SHP77 treated with DMSO at 0.1 percent for 48 hours (cell line): Measurements from ENCODE around the gene RBM12.
"Not testable (repeated sequence)": the region's sequence is repeated elsewhere in the genome, so short reads cannot be mapped to it uniquely, and the experiment has no call there.

Experiments used
- DNase-seq: peaks from one replicate; lab custom pipeline; 2025; lab: John Stamatoyannopoulos, UW

RBM12 gene

GRCh38 chr20:35698298-35699126 lies 33.8 kb upstream of the RBM12 start:
- no peak for DNase-seq

DNA sequence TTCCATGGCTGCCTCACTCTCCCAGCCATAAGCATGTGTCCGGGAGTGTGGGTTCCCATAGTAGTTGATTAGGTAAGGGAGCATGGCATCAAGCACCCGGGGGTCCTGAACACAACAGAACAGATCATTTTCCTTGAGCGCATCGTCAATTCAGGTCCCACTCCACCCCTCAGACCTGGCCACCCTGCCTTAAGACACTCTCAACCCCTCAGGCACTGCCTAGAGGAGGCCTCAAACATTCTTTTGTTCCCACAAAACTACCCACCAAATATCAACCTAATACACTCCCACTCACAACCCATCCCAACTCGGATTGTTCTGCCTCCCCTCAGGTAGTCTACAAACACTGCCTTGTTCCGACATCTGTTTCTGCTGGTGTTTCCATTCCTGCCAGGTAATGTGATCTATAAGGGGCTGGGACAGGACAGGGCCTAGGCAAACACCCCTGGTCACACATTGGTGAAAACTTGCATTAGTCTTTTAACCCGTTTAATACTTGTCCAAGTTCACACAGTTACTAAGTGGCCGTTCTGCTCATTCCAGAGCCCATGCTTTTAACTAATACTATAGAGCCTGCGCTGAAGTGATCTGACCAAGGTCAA lies 33.1 kb upstream of the RBM12 start:
- DNase-seq = no peak

DNA sequence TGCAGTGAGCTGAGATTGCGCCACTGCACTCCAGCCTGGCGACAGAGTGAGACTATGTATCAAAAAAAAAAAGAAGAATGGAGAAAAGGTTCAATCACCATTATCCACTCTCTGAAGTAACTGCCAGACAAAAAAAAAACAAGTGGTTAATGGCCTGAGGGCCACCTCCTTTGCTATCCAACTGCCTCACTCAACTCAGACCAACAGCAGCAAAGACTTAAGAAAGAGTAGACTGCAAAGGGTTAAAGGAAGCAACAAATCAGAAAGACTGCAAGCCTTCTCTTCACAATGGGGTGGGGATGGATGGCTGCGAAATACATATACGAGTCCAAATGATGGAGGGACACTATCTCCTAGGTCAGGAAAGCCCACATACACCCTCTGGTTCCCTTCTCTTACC lies 31.3 kb upstream of the RBM12 start:
- no peak for DNase-seq

DNA sequence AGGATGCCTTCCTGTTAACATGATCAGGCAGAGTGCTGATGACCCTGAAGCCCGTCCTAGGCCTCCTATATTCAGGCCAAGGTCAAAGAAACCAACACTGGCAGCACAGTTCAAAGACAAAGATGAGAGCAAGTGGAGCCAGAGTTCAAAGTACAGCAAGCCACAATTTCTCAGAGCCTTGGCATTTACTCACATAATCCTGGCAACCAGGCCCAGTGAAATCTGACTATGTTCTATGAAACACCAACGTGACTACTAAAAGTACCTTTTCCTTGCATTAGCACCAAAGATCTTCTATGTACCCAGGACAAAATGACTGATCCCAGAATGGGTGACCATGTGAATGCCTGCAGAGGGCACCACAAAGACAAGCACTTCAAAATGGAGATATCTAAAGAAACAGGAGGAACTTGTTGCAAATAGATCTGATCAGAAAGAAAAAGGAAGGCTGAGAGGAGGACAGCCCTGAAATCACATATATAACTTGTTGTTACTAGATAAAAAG lies 30.6 kb upstream of the RBM12 start:
- DNase-seq = no peak

DNA sequence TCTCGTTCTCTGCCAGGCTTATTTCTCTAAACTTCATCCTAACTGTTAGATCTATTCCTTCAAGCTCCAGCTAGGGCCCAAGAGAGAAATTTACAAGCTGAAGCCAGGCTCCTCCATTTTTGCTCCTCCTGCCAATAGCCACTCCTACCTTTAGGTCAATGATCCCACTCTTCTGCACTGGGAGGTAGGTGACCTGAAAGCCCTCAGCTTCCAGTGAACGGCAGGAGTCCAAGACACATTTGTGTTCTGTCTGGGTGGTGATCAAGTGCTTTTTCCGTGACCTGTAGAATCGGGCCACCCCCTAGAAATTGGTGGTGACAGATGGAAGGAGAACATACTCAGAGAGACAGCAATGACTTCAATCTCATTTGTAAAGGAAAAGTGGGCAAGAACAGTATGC lies 25.6 kb upstream of the RBM12 start:
- DNase-seq = no peak

DNA sequence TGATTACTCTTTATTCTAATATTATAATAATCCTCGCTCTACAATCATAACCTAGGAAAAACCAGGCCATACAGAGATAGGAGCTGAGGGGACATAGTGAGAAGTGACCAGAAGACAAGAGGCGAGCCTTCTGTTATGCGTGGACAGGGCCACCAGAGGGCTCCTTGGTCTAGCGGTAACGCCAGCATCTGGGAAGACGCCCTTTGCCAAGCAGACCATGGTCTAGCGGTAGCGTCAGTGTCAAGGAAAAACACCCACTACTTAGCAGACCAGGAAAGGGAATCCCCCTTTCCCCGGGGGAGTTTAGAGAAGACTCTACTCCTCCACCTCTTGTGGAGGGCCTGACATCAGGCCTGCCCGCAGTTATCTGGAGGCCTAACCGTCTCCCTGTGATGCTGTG lies 22.2 kb upstream of the RBM12 start:
- not testable (repeated sequence) for DNase-seq

GRCh38 chr20:35685368-35685767 lies 20.7 kb upstream of the RBM12 start:
- not testable (repeated sequence) for DNase-seq

- DNase-seq = no peak
Measured at GRCh38 chr20:35681960-35682359, 17.3 kb upstream of the RBM12 start.

GRCh38 chr20:35680452-35681183 lies 15.9 kb upstream of the RBM12 start:
- no peak for DNase-seq

DNA sequence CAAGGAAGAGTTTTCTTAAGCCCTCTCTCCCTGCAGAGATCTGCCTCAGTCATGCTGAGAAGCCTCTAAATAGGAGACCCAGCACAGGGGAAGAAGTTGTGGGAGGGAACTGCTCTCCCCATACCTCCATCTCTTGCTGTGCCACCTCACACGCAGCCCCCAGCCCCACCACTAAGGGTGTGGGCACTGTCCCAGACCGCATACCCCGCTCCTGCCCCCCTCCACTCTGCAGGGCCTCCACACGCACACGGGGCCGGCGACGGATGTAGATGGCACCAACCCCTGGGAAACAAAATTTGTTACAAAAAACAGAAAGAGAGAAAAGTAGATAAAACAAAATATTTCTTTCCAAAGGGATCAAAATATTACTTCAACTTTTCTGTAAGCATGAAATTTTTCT lies 10.2 kb upstream of the RBM12 start:
- DNase-seq = no peak

GRCh38 chr20:35673884-35674283 lies 9.2 kb upstream of the RBM12 start:
- DNase-seq = no peak

GRCh38 chr20:35669681-35670080 lies 5.0 kb upstream of the RBM12 start:
- DNase-seq = no peak

GRCh38 chr20:35669221-35669620 lies 4.5 kb upstream of the RBM12 start:
- no peak for DNase-seq

DNA sequence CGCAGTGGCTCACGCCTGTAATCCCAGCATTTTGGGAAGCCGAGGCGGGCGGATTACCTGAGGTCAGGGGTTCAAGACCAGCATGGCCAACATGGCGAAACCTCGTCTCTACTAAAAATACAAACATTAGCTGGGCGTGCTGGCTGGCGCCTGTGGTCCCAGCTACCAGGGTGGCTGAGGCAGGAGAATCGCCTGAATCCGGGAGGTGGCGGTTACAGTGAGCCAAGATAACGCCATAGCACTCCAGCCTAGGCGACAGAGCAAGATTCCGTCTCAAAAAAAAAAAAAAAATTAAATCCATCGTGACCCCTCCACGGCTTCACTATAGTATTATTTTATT lies 1.2 kb upstream of the RBM12 start:
- no peak for DNase-seq

DNA sequence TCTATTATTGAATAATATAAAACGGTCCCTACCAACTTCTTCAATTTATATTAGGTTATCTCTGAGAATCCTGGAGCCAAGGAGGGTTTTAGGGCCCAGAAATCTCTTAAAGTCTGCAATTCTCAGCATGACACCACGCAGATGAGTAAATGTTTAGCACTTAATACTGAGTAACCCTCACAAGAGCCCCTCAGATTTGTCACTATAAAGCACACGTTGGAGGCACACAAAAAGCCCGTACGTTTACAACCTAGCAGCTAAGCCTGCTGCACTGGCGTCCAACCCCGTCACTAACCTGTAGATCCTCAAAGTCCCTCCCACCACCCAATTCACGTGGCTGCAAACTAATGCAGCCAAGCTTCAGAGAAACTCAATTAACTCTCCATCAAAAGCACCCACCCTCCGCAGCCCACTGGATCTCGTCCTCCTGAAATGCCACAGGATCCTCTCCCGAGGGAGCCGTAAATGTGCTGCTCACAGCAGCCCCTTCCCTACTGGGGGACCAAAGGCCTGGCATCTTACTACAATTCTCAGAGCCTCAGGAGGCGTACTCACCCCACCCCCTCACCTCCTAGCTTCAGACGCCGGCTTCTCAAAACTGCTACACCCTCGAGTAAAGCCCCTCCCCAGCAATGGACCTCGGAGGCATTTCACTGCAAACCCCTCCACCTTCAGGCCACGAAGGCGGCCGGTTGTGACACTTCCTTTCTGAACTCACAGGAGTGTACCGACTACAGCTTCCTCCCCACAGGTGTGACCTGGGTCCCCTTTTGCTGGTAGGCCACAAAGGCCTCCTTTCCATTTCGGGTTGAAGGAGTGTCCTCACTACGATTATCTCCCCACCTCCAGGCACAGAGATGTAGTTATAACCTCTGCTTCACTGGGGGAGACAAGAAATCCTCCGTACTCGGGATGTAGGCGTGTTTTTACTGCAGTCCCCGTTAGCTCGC lies 909 bp downstream of the RBM12 start:
- DNase-seq = peak; percentile 22

GRCh38 chr20:35662551-35662950 lies 2.1 kb downstream of the RBM12 start:
- no peak for DNase-seq

DNA sequence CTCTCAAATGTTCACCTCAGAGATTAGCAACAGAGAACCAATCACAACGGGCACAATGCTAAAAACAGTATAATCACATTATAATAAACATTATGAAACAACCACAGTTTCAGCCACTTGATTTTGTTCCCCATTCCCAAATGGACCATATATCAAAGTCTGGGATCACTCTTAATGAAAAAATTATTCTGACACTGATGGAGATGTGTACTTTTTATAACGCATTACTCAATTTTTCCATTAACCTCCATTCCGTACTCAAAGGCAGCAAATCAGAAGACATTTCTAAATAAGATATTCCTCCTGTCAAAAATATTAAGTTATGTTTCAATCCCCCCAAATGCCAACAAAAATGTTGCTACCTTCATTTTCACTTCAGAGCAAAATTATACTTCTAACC lies 2.8 kb downstream of the RBM12 start:
- DNase-seq = no peak

DNA sequence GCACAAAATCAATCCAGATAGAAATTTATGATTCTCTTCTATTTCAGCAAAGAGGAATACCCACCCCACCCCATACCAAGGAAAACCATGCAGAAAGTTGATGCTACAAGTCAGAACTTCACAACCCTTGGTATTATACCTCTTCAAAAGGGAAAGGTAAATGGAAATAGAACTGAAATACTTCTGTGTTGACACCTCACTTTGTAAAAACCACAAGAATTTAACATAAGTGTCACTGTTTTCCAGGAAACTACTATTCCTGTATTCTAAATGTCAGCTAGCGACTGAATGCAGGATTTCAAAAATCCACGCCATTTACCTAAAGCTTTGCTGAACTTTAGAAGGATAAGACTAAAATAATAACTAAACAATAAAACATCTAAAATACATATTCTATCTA lies 3.6 kb downstream of the RBM12 start:
- DNase-seq = no peak

GRCh38 chr20:35660122-35660937 lies 4.4 kb downstream of the RBM12 start:
- no peak for DNase-seq

DNA sequence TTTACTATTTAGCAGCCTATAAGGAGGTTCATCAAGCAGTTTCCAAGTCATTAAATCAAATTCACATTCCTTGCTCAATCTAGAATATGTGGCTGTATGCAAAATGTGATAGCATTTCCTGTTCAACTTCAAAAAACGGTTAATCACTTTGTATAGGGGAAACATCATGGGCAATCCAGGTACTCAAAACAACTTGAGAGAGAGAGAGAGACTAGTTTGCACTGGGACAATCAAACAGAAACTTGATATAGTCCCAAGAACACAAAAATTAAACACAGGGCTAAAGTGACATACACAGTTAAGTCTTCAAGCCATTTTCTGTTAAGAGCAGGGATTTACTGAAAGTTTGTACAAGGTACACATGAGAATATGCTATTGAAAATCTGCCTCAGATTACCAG lies 7.4 kb downstream of the RBM12 start:
- no peak for DNase-seq

DNA sequence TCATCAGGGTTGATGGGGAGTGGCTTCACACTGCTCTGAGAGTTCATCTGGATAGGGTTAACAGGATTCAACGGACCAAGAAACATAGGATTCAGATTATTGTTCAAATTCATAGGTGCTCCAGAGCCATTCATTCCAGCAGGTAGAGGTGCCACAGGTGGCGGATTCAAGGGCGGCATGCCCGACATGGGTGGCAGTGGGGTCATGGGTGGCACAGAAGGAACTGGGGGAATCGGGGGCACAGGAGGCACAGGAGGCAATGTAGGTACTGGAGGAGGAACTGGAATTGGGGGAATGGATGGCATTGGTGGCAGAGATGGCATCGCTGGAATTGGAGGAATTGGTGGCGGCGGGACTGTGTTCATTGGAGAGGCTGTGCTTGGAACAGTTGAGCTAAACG lies 10.3 kb downstream of the RBM12 start:
- no peak for DNase-seq
